ENCODE measurements around the gene CYP17A1. TPM values are rescaled to one million over a fixed set of nuclear protein-coding genes. Genes with fewer than 3 reads are reported as not detected.

Gene CYP17A1
- total and polyA plus RNA-seq, 10 of the 15 experiments (the other 5 are each of a cell fraction or from before 2014, with no cell fraction given) = 2.1 TPM; not detected in 9

DNA sequence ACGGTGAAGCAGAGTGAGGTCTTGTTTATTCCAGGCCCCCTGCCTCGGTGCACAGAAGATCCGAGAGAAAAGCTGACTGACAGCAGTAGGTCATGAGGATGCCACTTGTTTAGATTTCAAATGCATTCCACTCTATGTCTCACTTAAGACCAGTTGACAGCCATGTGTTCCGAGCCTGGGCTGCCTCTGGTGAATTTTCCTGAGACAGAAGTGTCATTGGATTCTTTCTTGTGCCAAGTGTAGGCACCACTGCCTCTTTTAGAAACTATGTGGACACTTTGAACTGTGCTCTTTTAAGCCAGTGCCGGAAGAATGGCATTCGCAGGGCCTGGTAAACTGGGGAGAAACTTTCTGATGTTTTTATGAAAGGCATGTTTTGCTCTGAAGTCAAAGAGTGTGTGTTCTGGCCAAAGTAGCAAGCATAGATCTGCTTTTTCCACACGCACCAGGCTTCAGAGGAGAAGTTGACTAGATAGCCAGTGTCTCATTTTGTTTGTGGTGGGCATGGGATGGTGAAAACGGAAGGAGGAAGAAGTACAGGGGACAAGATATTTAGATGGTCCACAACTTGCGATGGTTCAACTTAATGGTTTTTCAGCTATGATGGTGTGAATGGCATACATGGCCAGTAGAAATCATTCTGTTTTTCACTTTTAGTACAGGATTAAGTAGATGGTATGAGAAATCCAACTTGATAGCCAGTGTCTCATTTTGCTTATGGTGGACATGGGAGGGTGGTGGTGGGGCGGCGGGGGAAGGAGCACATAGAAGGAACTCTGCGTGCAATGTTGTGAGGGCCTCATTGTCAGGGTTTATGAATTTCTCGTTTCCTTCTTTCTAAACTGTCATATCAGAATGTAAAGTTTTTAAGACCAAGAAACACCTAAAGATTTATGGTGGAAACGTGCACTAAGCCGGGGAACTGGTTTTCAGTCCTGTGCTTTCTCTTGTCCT, 41.5 kb downstream of the CYP17A1 start:
- peak overlapping the region; percentile 30; the same call in 1 of the 2 replicates for H3K4me3 ChIP-seq
- RAD21 ChIA-PET (ENCODE audit: unreplicated experiment) = no interaction called here
- FAIRE-seq = no peak
- peaks cover 16% of the 10 kb centered on the region for H3K4me1 ChIP-seq (ENCODE audit: control insufficient read depth, insufficient read depth, low read length)
- in situ Hi-C loops (cut with MboI) = no loop called here
- peak overlapping the region; percentile 70 for H3K4me2 ChIP-seq (ENCODE audit: control insufficient read depth, insufficient read depth)
- peak overlapping the region; percentile 87 for H3K27ac ChIP-seq (ENCODE audit: control insufficient read depth, insufficient read depth)
- H3K9ac ChIP-seq (ENCODE audit: control insufficient read depth, insufficient read depth, low read length) = peak overlapping the region; percentile 55
- ATAC-seq = peak; percentile 50
- no peaks in the 10 kb centered on the region for H3K27me3 ChIP-seq (replicated peaks in 1 of 2; ENCODE audit: control insufficient read depth in 2 of 2, insufficient read depth in 2 of 2, low read length in 1 of 2)
- H2AFZ ChIP-seq (ENCODE audit: control insufficient read depth, low read depth, low read length) = peak overlapping the region; percentile 42
- CTCF ChIA-PET = interaction anchor here (0.7 to 1.6 kb wide), 6 partner anchors 11 to 538 kb away, joined by 3 to 4 read pairs (median 3); no protein-coding TSS in a partner anchor
- H3K9me3 ChIP-seq (replicated peaks; ENCODE audit: control insufficient read depth, insufficient read depth, low read length) = no peaks in the 10 kb centered on the region
- no peaks in the 10 kb centered on the region for H4K20me1 ChIP-seq (ENCODE audit: control insufficient read depth, insufficient read depth)
- 86% methylated on average over 15 of the region's 15 CpGs for WGBS (ENCODE audit: insufficient coverage, insufficient replicate concordance, low lambda C conversion rate, missing lambda C conversion rate)
- intact Hi-C loops (cut with micrococcal nuclease; ENCODE audit: unreplicated experiment) = loop anchor here (5.0 kb wide), 1 partner anchor 43 kb away; no protein-coding TSS in a partner anchor
- peaks cover 12% of the 10 kb centered on the region for H3K79me2 ChIP-seq (ENCODE audit: control insufficient read depth, insufficient read depth, low read length)
- H3K36me3 ChIP-seq (ENCODE audit: control insufficient read depth in 2 of 2, insufficient read depth in 2 of 2, low read length in 1 of 2) = peaks cover 2 to 15% of the 10 kb centered on the region in 2 experiments; a peak in 2 of 4 replicates
- DNase-seq (ENCODE audit: low read depth, low spot score) = no peak
- POLR2A ChIA-PET = interaction anchor here (0.5 to 1.9 kb wide), 2 partner anchors 8 to 75 kb away, joined by 3 to 5 read pairs; no protein-coding TSS in a partner anchor
- BruUV-seq (replicated peaks) = no TSS peak
- SMC1A ChIA-PET (ENCODE audit: uncharacterized antibody, unreplicated experiment) = interaction anchor here (1.0 to 1.5 kb wide), 3 partner anchors 9 to 76 kb away, joined by 3 to 4 read pairs (median 4); partner anchors contain the start of gene WBP1L
- TF ChIP-seq ZNF622 (IDR thresholded peaks at IDR 0.05) (no peak), RUNX3 (IDR thresholded peaks at IDR 0.05; ENCODE audit: low read length) (no peak), HCFC1 (IDR thresholded peaks at IDR 0.05; ENCODE audit: low read length) (no peak), KDM1A (IDR thresholded peaks at IDR 0.05; ENCODE audit: borderline replicate concordance) (no peak), SIX5 (IDR thresholded peaks at IDR 0.05; ENCODE audit: low read depth, low read length, severe bottlenecking) (no peak), JUNB (IDR thresholded peaks at IDR 0.05) (no peak), NFIC (IDR thresholded peaks at IDR 0.05; ENCODE audit: low read depth, low read length) (peak; percentile 38; the same call in 1 of the 2 replicates), SUZ12 (IDR thresholded peaks at IDR 0.05; ENCODE audit: unreplicated experiment) (no peak), PAX8 (IDR thresholded peaks at IDR 0.05) (no peak), ETV6 (conservative IDR thresholded peaks at IDR 0.05 in 1 of 2, IDR thresholded peaks at IDR 0.05 in 1 of 2; ENCODE audit: borderline replicate concordance in 1 of 2, low read depth in 1 of 2) (0 out of 4 replicates have a peak, but pooled peaks of 1 of the 2 experiments have one; percentile 14), KAT2A (conservative IDR thresholded peaks at IDR 0.05; ENCODE audit: control insufficient read depth, low read depth, low read length) (no peak), POLR2A (IDR thresholded peaks at IDR 0.05; ENCODE audit: low read depth, low read length) (no peak), CREM (IDR thresholded peaks at IDR 0.05; ENCODE audit: low read depth) (0 out of 2 replicates have a peak, but pooled peaks have one; percentile 5)
- TF ChIP-seq, protein P1, sequence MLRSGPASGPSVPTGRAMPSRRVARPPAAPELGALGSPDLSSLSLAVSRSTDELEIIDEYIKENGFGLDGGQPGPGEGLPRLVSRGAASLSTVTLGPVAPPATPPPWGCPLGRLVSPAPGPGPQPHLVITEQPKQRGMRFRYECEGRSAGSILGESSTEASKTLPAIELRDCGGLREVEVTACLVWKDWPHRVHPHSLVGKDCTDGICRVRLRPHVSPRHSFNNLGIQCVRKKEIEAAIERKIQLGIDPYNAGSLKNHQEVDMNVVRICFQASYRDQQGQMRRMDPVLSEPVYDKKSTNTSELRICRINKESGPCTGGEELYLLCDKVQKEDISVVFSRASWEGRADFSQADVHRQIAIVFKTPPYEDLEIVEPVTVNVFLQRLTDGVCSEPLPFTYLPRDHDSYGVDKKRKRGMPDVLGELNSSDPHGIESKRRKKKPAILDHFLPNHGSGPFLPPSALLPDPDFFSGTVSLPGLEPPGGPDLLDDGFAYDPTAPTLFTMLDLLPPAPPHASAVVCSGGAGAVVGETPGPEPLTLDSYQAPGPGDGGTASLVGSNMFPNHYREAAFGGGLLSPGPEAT (IDR thresholded peaks at IDR 0.05; ENCODE audit: low read depth) = no peak
- TF ChIP-seq, protein P2, sequence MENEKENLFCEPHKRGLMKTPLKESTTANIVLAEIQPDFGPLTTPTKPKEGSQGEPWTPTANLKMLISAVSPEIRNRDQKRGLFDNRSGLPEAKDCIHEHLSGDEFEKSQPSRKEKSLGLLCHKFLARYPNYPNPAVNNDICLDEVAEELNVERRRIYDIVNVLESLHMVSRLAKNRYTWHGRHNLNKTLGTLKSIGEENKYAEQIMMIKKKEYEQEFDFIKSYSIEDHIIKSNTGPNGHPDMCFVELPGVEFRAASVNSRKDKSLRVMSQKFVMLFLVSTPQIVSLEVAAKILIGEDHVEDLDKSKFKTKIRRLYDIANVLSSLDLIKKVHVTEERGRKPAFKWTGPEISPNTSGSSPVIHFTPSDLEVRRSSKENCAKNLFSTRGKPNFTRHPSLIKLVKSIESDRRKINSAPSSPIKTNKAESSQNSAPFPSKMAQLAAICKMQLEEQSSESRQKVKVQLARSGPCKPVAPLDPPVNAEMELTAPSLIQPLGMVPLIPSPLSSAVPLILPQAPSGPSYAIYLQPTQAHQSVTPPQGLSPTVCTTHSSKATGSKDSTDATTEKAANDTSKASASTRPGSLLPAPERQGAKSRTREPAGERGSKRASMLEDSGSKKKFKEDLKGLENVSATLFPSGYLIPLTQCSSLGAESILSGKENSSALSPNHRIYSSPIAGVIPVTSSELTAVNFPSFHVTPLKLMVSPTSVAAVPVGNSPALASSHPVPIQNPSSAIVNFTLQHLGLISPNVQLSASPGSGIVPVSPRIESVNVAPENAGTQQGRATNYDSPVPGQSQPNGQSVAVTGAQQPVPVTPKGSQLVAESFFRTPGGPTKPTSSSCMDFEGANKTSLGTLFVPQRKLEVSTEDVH (IDR thresholded peaks at IDR 0.05; ENCODE audit: low read depth, partially characterized antibody) = no peak
- TF ChIP-seq, protein P3, sequence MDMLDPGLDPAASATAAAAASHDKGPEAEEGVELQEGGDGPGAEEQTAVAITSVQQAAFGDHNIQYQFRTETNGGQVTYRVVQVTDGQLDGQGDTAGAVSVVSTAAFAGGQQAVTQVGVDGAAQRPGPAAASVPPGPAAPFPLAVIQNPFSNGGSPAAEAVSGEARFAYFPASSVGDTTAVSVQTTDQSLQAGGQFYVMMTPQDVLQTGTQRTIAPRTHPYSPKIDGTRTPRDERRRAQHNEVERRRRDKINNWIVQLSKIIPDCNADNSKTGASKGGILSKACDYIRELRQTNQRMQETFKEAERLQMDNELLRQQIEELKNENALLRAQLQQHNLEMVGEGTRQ (IDR thresholded peaks at IDR 0.05; ENCODE audit: borderline replicate concordance, low read depth, low read length) = no peak
- TF ChIP-seq, protein P4, sequence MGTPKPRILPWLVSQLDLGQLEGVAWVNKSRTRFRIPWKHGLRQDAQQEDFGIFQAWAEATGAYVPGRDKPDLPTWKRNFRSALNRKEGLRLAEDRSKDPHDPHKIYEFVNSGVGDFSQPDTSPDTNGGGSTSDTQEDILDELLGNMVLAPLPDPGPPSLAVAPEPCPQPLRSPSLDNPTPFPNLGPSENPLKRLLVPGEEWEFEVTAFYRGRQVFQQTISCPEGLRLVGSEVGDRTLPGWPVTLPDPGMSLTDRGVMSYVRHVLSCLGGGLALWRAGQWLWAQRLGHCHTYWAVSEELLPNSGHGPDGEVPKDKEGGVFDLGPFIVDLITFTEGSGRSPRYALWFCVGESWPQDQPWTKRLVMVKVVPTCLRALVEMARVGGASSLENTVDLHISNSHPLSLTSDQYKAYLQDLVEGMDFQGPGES (IDR thresholded peaks at IDR 0.05) = no peak

Measured in GM12878 (cell line).